HG02623 (cell line): ENCODE data around the gene CACNA1H.

ENCODE experiments used
- ATAC-seq: cut with Tn5 transposase; IDR thresholded peaks from one replicate; pipeline ENCODE4 v1.9.1; 2021; ENCODE audit warnings: moderate library complexity; ENCODE audit not compliant: unreplicated experiment

Gene CACNA1H

DNA sequence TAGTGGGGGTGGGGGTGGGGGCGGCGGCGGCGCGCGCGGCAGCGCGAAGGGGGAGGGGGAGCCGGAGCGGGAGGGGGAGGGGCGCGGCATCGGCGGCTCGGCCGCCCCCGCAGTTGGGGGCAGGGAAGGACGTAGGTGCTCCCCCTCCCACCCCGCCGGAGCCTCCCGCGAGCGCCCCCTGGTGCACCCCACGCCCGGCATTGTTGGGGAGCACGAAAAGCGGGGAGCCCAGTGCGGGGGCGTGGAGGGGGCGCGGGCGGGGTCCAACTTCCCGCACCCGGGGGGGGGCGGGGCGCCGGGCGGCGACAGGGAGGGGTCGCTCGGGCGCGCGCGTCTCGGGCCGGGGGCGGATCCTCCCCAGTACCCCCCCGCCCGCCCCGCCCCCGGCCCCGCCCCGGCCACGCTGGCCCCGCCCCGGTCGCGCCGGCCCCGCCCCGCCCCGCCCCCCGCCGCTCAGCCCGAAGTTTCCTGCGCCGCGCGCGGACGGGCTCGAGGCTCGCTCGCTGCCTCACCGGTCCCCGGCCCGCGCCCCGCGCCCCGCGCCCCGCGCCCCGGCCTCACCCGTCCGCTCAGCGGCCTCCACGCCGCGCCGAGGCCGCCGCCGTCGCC is at the start of gene CACNA1H:
Gene CACNA1H (plus strand): TSS at position 456 of the 609 bp plus-strand sequence. CDS start 632 bp downstream, outside the sequence.
- ATAC-seq, result no peak

DNA sequence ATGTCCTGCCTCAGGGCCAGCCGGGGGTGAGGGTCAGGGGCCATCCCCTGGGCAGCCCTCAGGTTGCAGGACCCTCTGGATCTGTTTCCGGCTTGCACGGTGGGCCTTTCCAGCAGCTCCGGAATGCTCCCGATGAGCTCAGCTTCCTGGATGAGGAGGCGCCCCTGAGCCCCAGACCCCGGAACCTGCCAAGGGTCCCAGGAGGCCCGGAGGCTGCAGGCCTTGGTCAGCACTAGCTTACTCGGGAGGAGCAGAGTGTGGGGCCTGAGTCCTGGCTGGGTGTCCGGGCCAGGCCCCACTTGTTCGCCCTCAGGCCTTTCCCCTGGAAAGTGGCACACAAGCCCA is 49.3 kb upstream of the CACNA1H start:
- ATAC-seq, result no peak

DNA sequence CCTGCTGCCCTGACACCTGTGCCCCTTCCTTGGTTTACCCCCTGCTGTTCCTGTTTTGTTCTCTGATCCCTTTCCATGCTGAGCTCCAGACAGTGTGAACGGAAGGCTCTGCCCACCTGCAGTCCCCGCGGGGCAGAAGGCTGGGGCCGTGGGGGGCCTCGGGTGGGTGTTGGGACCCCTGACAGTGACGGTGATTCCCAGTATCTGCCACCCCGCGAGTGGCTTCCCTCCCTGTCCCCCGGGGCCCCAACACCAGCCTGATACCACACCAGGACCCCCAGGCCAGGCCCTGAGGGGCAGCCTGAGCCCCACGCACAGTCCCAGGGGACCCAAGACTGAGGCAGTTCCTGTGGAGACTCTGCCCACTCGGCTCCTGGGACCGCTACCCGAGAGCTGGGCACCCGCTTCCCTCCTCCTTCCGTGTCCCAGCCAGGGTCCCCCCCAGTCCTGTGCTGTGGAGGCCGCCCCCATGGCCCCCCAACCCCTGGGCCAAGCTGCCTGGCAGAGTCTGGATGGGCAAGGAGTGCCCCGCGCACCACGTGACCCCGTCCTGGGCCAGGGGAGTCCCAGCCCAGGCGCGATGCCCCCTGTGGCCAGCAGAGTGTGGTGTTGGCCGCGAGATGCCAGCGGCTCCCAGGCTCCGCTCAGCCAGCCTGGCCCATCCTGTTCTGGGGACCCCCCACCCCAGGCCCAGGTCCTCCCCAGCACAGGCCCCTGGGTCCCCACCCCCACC is 46.9 kb upstream of the CACNA1H start:
- no peak for ATAC-seq

GRCh38 chr16:1106659-1107058 is 46.2 kb upstream of the CACNA1H start:
- no peak for ATAC-seq

DNA sequence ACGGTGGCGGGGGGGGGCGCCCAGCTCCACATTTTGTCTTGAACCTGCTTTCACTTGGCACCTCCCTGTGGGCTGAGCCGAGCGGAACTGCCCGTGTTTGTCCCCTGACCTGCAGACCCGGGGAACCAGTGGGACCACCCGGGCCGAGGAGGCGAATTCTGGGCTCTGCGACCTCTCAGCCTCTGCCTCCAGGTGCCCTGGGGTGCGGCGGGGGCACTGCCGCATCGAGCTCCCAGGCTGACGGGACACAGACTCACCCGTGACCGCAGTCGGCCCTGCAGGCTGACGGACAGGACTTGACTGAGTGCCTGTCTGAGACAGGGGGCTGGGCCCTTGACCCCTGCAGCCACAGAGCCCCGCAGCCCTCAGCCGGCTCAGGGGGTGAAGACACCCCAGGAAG is 45.8 kb upstream of the CACNA1H start:
- ATAC-seq, result no peak

DNA sequence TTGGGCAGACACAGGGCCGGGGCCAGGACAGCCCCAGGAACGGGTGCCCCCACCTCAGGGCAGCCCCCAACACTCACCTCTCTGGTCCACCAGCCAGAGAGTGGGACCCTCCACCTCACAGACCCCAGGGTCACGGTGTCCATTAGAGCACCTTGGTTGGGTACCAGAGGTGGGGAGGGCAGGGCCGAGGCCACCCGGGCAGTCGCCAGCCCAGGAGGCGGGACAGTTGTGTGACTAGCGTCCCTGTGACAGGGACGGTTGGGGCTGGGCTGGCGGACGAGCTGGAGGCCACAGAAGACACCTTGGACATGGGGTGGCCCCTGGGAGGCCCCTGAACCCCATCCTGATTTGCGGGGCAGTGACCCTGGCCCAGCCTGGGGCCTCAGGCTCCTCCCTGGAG is 45.2 kb upstream of the CACNA1H start:
- no peak for ATAC-seq

- no peak for ATAC-seq
Observed at GRCh38 chr16:1108299-1109252, 44.3 kb upstream of the CACNA1H start.

- ATAC-seq, result no peak
Observed at GRCh38 chr16:1109648-1110047, 43.3 kb upstream of the CACNA1H start.

GRCh38 chr16:1112506-1113184 is 40.3 kb upstream of the CACNA1H start:
- no peak for ATAC-seq

GRCh38 chr16:1113489-1113888 is 39.4 kb upstream of the CACNA1H start:
- no peak for ATAC-seq

- no peak for ATAC-seq
Observed at GRCh38 chr16:1113889-1114526, 38.9 kb upstream of the CACNA1H start.

GRCh38 chr16:1116693-1117077 is 36.2 kb upstream of the CACNA1H start:
- no peak for ATAC-seq

DNA sequence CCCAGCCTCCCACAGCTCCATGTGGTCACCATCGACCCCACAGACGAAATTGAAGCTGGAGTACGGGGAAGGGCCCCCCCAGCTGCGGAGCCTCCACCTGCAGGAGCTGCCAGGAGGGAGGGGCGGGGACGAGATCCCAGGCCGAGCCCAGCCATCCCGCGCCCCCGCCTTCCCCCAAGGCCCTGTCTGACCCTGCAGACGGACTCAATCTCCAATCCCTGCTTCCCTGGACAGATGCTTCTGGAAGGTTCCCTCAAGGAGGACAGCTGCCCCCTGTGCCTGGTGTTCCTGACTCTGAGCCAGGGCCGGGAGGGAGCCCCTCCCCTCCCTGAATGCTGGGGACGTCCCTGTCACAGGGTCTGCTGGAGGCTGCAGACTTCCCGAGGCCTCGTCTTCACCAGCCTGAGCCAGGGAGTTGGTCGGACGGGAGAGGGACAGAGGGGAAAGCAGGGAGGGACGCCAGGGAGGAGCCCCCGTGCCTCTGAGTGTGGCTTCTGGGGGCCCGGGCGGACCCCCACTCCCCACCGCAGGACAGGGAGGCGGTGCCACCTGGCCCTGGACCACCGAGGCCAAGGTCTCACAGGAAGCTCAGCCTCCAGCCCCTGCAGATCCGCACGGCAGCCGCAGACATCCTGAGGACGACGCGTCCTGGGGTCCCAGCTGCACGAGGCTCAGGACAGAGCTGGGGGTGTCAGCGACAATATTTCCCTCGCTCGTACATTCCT is 35.6 kb upstream of the CACNA1H start:
- ATAC-seq, result no peak

DNA sequence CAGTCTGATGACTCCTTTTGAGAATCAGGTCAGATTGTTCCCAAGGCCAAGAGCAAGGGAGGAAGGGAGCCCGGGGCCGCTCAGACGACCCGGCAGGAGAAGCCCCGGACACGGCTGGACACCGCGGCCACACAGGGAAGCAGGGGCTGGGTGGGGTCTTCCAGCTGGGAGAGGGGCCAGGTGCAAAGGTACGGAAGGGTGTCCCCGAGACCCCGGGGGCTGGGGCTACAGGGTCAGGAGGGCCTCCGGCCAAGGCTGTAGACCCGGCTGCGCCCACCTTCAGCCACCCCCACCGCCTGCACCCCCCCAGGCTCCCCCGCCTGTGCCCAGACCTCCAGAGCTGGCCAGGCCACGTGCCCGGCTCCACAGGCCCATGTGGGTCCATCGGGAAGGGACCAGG is 35.0 kb upstream of the CACNA1H start:
- no peak for ATAC-seq

DNA sequence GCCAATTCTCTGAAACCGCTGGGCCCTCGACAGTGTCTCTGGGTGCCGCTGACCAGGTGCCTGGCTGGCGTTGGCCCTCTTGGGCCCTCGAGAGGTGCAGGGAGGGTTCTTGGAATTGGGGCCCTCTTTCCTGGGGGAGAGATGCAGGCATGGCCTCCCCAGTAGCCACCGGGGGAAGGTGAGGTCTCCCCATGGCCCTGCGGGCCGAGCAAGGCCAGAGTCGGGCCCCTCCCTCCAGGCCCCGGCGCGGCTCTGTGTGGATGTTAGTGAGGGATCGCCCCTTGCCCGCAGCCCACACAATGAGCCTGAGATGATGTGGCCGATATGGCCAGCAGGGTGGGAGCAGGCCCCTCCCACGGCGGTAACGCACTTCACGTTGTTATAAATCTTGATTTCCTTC is 33.8 kb upstream of the CACNA1H start:
- no peak for ATAC-seq

GRCh38 chr16:1119766-1120576 is 32.9 kb upstream of the CACNA1H start:
- ATAC-seq, result no peak

- no peak for ATAC-seq
Observed at GRCh38 chr16:1120577-1120941, 32.3 kb upstream of the CACNA1H start.

GRCh38 chr16:1121009-1121408 is 31.9 kb upstream of the CACNA1H start:
- no peak for ATAC-seq
